ENCODE data around the gene KIF26A.

- TF ChIP-seq CTCF (IDR thresholded peaks at IDR 0.05) (no peak), POLR2A (IDR thresholded peaks at IDR 0.05) (no peak)
Measured at GRCh38 chr14:104129556-104129955, 8.8 kb upstream of the KIF26A start.

Data from lower leg skin (tissue), 3 donors.